ENCODE measurements around the gene ANO3. TPM values are rescaled to one million over a fixed set of nuclear protein-coding genes. Genes with fewer than 3 reads are reported as not detected.
A peak's percentile ranks its signal among the peaks of the same experiment; 100 is the strongest.

ANO3 gene
- total and polyA plus RNA-seq, 2 of the 4 experiments (the other 2 are of a cell fraction), result 0.02 to 0.18 TPM

- BruUV-seq (replicated peaks), result no TSS peak
- no peak overlapping the region for H2AK9ac ChIP-seq (replicated peaks; ENCODE audit: low read depth, low read length, poor library complexity)
These were observed 191.1 kb downstream of the ANO3 start for GRCh38 chr11:26522912-26523610.

More at GRCh38 chr11:26522912-26523610, 191.1 kb downstream of the ANO3 start:
- Histone ChIP-seq H3K18ac (ENCODE audit: low read depth, low read length) (no peak overlapping the region), H3K9ac (ENCODE audit: low read depth, low read length) (no peak overlapping the region), H3K9me1 (ENCODE audit: insufficient read depth, low read length) (no peaks in the 10 kb centered on the region), H3K14ac (replicated peaks; ENCODE audit: low read depth, low read length) (no peak overlapping the region), H3K36me3 (ENCODE audit: control insufficient read depth, insufficient read depth, low read length) (no peaks in the 10 kb centered on the region), H3K27ac (ENCODE audit: insufficient read depth, low read length) (no peak overlapping the region), H3K4me3 (ENCODE audit: insufficient read depth, low read depth, low read length) (no peak overlapping the region), H3K27me3 (ENCODE audit: control insufficient read depth, insufficient read depth, low read length) (no peaks in the 10 kb centered on the region), H2BK15ac (ENCODE audit: low read depth, low read length) (no peak overlapping the region), H3K4me2 (ENCODE audit: low read depth, low read length) (no peak overlapping the region), H2AK5ac (ENCODE audit: low read depth, low read length) (no peak overlapping the region), H3K23ac (ENCODE audit: low read depth, low read length) (no peak overlapping the region), H3K79me1 (ENCODE audit: low read depth in 1 of 2, low read length in 2 of 2) (no peaks in the 10 kb centered on the region), H3K4me1 (ENCODE audit: control insufficient read depth, insufficient read depth, low read length) (no peaks in the 10 kb centered on the region), H4K91ac (ENCODE audit: insufficient read depth, low read depth, low read length) (no peak overlapping the region), H2BK20ac (ENCODE audit: low read depth, low read length) (no peak overlapping the region), H2BK5ac (ENCODE audit: low read depth, low read length, poor library complexity, severe bottlenecking) (no peak overlapping the region), H4K5ac (ENCODE audit: low read depth, low read length) (no peak overlapping the region), H3K56ac (ENCODE audit: extremely low read depth, insufficient read depth, low read length) (no peak overlapping the region), H2AFZ (replicated peaks; ENCODE audit: low read length, poor library complexity) (no peak overlapping the region), H2BK120ac (ENCODE audit: low read depth, low read length) (no peak overlapping the region), H3K4ac (ENCODE audit: low read depth, low read length) (no peak overlapping the region), H4K20me1 (ENCODE audit: insufficient read depth, low read length) (no peaks in the 10 kb centered on the region), H4K8ac (ENCODE audit: low read depth in 2 of 2, low read length in 2 of 2) (no peak overlapping the region), H3K9me3 (ENCODE audit: control insufficient read depth, insufficient read depth, low read length) (no peaks in the 10 kb centered on the region)
- no CpG with 5 or more reads among the region's 12 CpGs for WGBS, 2 experiments (ENCODE audit: extremely low coverage in 2 of 2, insufficient read length in 1 of 2)
- DNase-seq (peak; percentile 6), ATAC-seq (ENCODE audit: low read depth) (no peak)
- TF ChIP-seq USF2 (IDR thresholded peaks at IDR 0.05; ENCODE audit: low read depth, low read length), result no peak
- no peak for TF ChIP-seq BHLHE40 (IDR thresholded peaks at IDR 0.05; ENCODE audit: low read depth, low read length)
- no peak for TF ChIP-seq RFX5 (IDR thresholded peaks at IDR 0.05; ENCODE audit: low read depth, low read length)
- no peak for TF ChIP-seq FOS (IDR thresholded peaks at IDR 0.05; ENCODE audit: low read depth, low read length)
- peak; percentile 17; the same call in 1 of the 2 replicates for TF ChIP-seq CTCF (conservative IDR thresholded peaks at IDR 0.05; ENCODE audit: low read depth, low read length)
- ChIA-PET POLR2A (ENCODE audit: unreplicated experiment) (no interaction called here), CTCF (interaction anchor here (1.0 kb wide), 1 partner anchor 225 kb away, joined by 3 read pairs; no protein-coding TSS in a partner anchor)
- dilution Hi-C loops (cut with HindIII; ENCODE audit: low sequenced_read_pairs, unreplicated experiment), result no loop called here
- in situ Hi-C loops (cut with MboI; ENCODE audit: low sequenced_read_pairs), result no loop called here
- intact Hi-C loops (cut with micrococcal nuclease), result no loop called here
